GM23248 (cell line): ENCODE results near the gene STOML3.

Experiments
- EZH2 ChIP-seq: fragments of 200-600 bp; sonication (generic); IDR thresholded peaks from 2 replicates; pipeline ENCODE4 v1.6.1; 2018; ENCODE audit warnings: antibody characterized with exemption, mild to moderate bottlenecking; ENCODE audit not compliant: insufficient read depth, poor library complexity, severe bottlenecking
- EZH2phosphoT487 ChIP-seq: fragments of 200-600 bp; sonication (generic); IDR thresholded peaks from 2 replicates; pipeline ENCODE4 v1.6.1; 2018; ENCODE audit warnings: antibody characterized with exemption, moderate library complexity, mild to moderate bottlenecking, low read depth; ENCODE audit not compliant: insufficient read depth

DNA sequence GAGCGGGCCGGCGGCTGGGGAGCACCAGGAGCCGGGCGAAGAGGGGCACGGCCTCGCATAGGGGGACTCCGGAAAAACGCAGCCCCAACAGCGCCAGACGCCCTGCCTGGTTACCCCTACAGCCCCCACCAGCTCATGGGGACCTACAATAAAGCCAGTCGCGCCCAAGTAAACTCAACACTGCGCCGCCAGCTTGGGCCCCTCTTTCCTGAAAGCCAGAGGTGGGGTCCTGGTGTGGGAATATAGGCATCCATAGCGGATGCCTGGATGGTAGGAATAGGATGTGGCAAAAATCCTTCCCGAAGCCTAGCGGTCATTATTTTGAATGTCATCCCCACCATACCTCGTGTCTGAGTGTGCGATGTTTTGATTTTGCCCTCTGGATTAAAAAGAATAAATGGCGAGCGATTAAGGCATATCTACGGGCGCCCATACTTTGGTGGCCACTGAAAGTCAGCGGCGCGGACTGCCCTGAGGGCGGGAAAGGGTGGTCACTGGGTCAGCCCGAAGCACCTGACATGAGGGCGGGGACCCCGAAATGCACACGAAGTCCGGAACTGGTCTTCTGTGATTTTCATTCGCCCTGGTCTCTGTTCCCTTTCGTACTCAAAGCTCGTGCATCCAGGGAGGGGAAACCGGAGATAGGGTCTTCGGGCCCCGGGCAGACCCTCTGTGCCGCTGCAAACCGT is 47.4 kb upstream of the STOML3 start, which contains the start of the genes NHLRC3 and PROSER1:
- TF ChIP-seq EZH2 (no peak), EZH2phosphoT487 (no peak)
